ENCODE data around the gene EYS.
"Not testable (repeated sequence)": the region's sequence is repeated elsewhere in the genome, so short reads cannot be mapped to it uniquely, and the experiment has no call there.

EYS gene

DNA sequence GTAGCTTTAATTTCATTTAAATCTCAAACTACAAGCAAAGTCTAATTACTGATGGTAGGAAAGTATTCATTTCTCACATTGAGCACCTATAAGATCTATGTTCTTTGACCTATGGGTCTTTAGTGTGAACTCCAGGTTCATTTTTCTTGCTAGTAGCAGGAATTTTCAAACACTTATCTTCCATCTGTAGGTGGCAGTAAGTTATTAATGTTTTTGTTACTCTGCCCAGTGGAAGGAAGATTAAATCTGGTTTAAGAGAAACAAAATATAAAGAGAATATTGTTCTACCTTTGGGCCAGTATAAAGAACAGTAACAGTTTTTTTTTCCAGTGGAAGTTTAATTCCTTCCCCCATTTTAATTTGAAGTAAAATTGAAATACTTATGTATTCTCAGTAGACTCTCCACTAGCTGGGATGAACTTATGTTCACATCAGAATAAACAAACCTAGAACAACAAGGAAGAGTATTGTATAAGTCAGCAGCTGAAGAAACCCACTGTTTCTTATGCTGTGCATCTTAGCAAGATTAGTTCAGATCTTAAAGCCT lies 1743.2 kb downstream of the EYS start:
- no peak overlapping the region for H3K4me3 ChIP-seq (ENCODE audit: insufficient read depth in 1 of 2, low read depth in 1 of 2, low read length in 2 of 2)
- H3K27ac ChIP-seq (ENCODE audit: low read length, poor library complexity, severe bottlenecking): no peak overlapping the region
- no peak overlapping the region for H3K18ac ChIP-seq (ENCODE audit: low read depth in 1 of 2, low read length in 2 of 2)
- H3K14ac ChIP-seq (ENCODE audit: low read length in 2 of 2): no peak overlapping the region
- no peaks in the 10 kb centered on the region for H3K36me3 ChIP-seq (ENCODE audit: control insufficient read depth in 1 of 2, insufficient read depth in 2 of 2, low read depth in 1 of 2, low read length in 2 of 2)
- H4K8ac ChIP-seq (ENCODE audit: low read length): no peak overlapping the region
- no peak overlapping the region for H3K9ac ChIP-seq (ENCODE audit: low read length)
- no peak overlapping the region for H3K23ac ChIP-seq (ENCODE audit: low read length in 2 of 2)
- no peak for DNase-seq
- no peak overlapping the region for H2AK5ac ChIP-seq (ENCODE audit: low read length, severe bottlenecking)
- no peak overlapping the region for H2BK120ac ChIP-seq (ENCODE audit: low read depth, low read length)
- no peak overlapping the region for H2BK15ac ChIP-seq (ENCODE audit: low read depth, poor library complexity, severe bottlenecking)
- H3K9me3 ChIP-seq (ENCODE audit: control insufficient read depth, low read length): no peaks in the 10 kb centered on the region
- H3K27me3 ChIP-seq (ENCODE audit: control insufficient read depth in 1 of 2, insufficient read depth in 1 of 2, low read length in 2 of 2): peaks cover 0 to 4% of the 10 kb centered on the region in 2 experiments
- no peak overlapping the region for H4K91ac ChIP-seq (ENCODE audit: low read length)
- H3K4ac ChIP-seq (ENCODE audit: low read depth in 1 of 2, low read length in 2 of 2): no peak overlapping the region
- H3K79me1 ChIP-seq (replicated peaks; ENCODE audit: low read length, poor library complexity, severe bottlenecking): no peaks in the 10 kb centered on the region
- H3K4me1 ChIP-seq (ENCODE audit: control insufficient read depth, insufficient read depth, low read depth, low read length): no peaks in the 10 kb centered on the region
- no peak overlapping the region for H2BK5ac ChIP-seq (ENCODE audit: low read depth, low read length, poor library complexity, severe bottlenecking)
- H3K4me2 ChIP-seq (ENCODE audit: low read length, poor library complexity, severe bottlenecking): no peak overlapping the region
- no peak overlapping the region for H2BK12ac ChIP-seq (ENCODE audit: low read length in 2 of 2)
- no peak overlapping the region for H2AFZ ChIP-seq (ENCODE audit: low read depth, low read length)

DNA sequence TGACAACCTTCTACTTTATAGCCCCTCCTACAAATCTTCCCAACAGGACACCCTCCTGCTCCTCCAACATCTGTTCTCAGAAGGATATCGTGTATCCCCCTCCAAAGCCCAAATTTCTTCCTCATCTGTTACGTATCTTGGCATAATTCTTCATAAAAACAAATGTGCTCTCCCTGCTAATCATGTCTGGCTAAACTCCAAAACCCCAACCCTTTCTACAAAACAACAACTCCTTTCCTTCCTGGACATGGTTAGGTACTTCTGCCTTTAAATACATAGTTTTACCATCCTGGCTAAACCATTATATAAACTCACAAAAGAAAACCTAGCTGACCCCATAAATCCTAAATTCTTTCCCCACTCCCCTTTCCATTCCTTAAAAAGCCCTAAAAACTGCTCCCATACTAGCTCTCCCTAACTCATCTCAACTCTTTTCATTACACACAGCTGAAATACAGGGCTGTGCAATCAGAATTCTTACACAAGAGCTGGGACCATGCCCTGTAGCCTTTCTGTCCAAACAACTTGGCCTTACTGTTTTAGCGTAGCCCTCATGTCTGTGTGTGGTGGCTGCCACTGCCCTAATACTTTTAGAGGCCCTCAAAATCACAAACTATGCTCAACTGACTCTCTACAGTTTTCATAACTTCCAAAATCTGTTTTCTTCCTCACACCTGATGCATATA lies 1753.5 kb downstream of the EYS start:
- H3K4ac ChIP-seq (ENCODE audit: low read depth in 1 of 2, low read length in 2 of 2); H3K36me3 ChIP-seq (ENCODE audit: control insufficient read depth in 1 of 2, insufficient read depth in 2 of 2, low read depth in 1 of 2, low read length in 2 of 2); H3K27me3 ChIP-seq (ENCODE audit: control insufficient read depth in 1 of 2, insufficient read depth in 1 of 2, low read length in 2 of 2); H3K79me1 ChIP-seq (replicated peaks; ENCODE audit: low read length, poor library complexity, severe bottlenecking); H3K18ac ChIP-seq (ENCODE audit: low read depth in 1 of 2, low read length in 2 of 2); H2BK5ac ChIP-seq (ENCODE audit: low read depth, low read length, poor library complexity, severe bottlenecking); H3K27ac ChIP-seq (ENCODE audit: low read length, poor library complexity, severe bottlenecking); H2BK12ac ChIP-seq (ENCODE audit: low read length in 2 of 2); H3K14ac ChIP-seq (ENCODE audit: low read length in 2 of 2); H4K91ac ChIP-seq (ENCODE audit: low read length); H4K8ac ChIP-seq (ENCODE audit: low read length); H3K4me1 ChIP-seq (ENCODE audit: control insufficient read depth, insufficient read depth, low read depth, low read length); H3K23ac ChIP-seq (ENCODE audit: low read length in 2 of 2); DNase-seq; H3K4me3 ChIP-seq (ENCODE audit: insufficient read depth in 1 of 2, low read depth in 1 of 2, low read length in 2 of 2); H2BK120ac ChIP-seq (ENCODE audit: low read depth, low read length); H2AFZ ChIP-seq (ENCODE audit: low read depth, low read length); H2BK15ac ChIP-seq (ENCODE audit: low read depth, poor library complexity, severe bottlenecking); H2AK5ac ChIP-seq (ENCODE audit: low read length, severe bottlenecking); H3K4me2 ChIP-seq (ENCODE audit: low read length, poor library complexity, severe bottlenecking); H3K9ac ChIP-seq (ENCODE audit: low read length): not testable (repeated sequence)
- H3K9me3 ChIP-seq (ENCODE audit: control insufficient read depth, low read length): peaks cover 14% of the 10 kb centered on the region
- WGBS: 85% methylated on average over 3 of the region's 3 CpGs

DNA sequence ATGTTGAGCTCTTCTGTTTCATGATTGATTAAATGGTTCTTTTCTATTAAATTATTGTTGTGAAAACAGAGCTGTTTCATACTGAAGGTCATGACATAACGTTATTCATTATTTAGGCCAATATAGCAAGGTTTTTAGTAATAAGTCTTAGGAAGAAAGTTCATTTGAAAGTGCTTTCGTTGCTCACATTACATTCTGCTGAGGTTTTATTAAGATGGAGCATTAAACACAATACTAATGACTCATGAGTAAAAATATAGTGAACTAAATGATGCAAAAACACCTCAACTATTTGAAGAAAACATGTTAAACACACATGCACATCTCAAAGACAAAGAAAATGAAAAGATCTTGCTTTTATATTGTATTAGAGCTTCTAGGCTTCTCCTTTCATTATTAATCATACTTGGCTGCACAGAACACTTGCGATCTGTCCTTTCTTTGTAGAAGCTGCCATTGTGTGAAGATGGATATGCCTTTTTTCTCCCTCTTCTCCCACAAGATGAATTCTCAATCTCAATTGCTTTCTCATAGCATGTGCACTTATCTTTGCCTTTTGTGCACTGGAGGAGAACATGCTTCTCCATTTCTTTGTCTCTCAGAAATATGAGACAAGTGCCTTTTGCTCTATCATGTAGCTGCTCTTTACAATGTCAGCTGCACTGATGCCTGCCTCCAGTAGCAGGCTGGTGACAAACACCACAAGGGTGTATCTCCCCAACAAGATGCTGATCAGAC lies 1759.1 kb downstream of the EYS start:
- Histone ChIP-seq H3K14ac (ENCODE audit: low read length in 2 of 2) (no peak overlapping the region), H3K4ac (ENCODE audit: low read depth in 1 of 2, low read length in 2 of 2) (no peak overlapping the region), H4K8ac (ENCODE audit: low read length) (no peak overlapping the region), H2BK12ac (ENCODE audit: low read length in 2 of 2) (no peak overlapping the region), H2AFZ (ENCODE audit: low read depth, low read length) (no peak overlapping the region), H3K4me1 (ENCODE audit: control insufficient read depth, insufficient read depth, low read depth, low read length) (no peaks in the 10 kb centered on the region), H3K27ac (ENCODE audit: low read length, poor library complexity, severe bottlenecking) (no peak overlapping the region), H3K9me3 (ENCODE audit: control insufficient read depth, low read length) (no peaks in the 10 kb centered on the region), H2BK15ac (ENCODE audit: low read depth, poor library complexity, severe bottlenecking) (no peak overlapping the region), H3K36me3 (ENCODE audit: control insufficient read depth in 1 of 2, insufficient read depth in 2 of 2, low read depth in 1 of 2, low read length in 2 of 2) (no peaks in the 10 kb centered on the region), H4K91ac (ENCODE audit: low read length) (no peak overlapping the region), H3K79me1 (replicated peaks; ENCODE audit: low read length, poor library complexity, severe bottlenecking) (no peaks in the 10 kb centered on the region), H3K9ac (ENCODE audit: low read length) (no peak overlapping the region), H2BK120ac (ENCODE audit: low read depth, low read length) (no peak overlapping the region), H3K27me3 (ENCODE audit: control insufficient read depth in 1 of 2, insufficient read depth in 1 of 2, low read length in 2 of 2) (no peaks in the 10 kb centered on the region), H2BK5ac (ENCODE audit: low read depth, low read length, poor library complexity, severe bottlenecking) (no peak overlapping the region), H3K4me2 (ENCODE audit: low read length, poor library complexity, severe bottlenecking) (no peak overlapping the region), H2AK5ac (ENCODE audit: low read length, severe bottlenecking) (no peak overlapping the region), H3K23ac (ENCODE audit: low read length in 2 of 2) (no peak overlapping the region), H3K4me3 (ENCODE audit: insufficient read depth in 1 of 2, low read depth in 1 of 2, low read length in 2 of 2) (no peak overlapping the region), H3K18ac (ENCODE audit: low read depth in 1 of 2, low read length in 2 of 2) (no peak overlapping the region)
- DNase-seq: no peak
- 100% methylated on average over 2 of the region's 3 CpGs for WGBS

DNA sequence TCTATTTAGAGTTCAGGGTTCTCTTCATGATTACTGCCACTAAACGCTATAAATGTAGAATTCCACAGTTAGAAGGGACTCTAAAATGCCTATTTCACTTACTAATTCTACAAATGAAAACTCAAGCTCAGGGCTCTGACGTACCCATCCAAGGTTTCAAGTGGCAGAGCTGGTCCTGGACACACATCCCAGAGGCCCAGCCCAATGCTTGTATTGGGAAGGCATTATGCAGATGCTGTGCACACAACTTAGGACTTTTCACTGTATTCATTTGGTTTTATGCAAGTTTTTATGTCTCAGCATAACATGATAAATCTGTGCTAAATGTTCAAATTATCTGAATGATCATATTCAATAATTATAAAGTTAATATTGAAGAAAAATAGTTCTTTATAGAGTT lies 1761.0 kb downstream of the EYS start:
- WGBS: 100% methylated on average over 2 of the region's 2 CpGs

More for the DNA sequence above, 1761.0 kb downstream of the EYS start:
- Histone ChIP-seq H3K27me3 (ENCODE audit: control insufficient read depth in 1 of 2, insufficient read depth in 1 of 2, low read length in 2 of 2) (no peaks in the 10 kb centered on the region), H3K18ac (ENCODE audit: low read depth in 1 of 2, low read length in 2 of 2) (no peak overlapping the region), H2BK12ac (ENCODE audit: low read length in 2 of 2) (no peak overlapping the region), H3K4me1 (ENCODE audit: control insufficient read depth, insufficient read depth, low read depth, low read length) (no peaks in the 10 kb centered on the region), H2BK5ac (ENCODE audit: low read depth, low read length, poor library complexity, severe bottlenecking) (no peak overlapping the region), H2AFZ (ENCODE audit: low read depth, low read length) (no peak overlapping the region), H3K23ac (ENCODE audit: low read length in 2 of 2) (no peak overlapping the region), H2BK15ac (ENCODE audit: low read depth, poor library complexity, severe bottlenecking) (no peak overlapping the region), H3K9me3 (ENCODE audit: control insufficient read depth, low read length) (no peaks in the 10 kb centered on the region), H3K14ac (ENCODE audit: low read length in 2 of 2) (no peak overlapping the region), H3K79me1 (replicated peaks; ENCODE audit: low read length, poor library complexity, severe bottlenecking) (no peaks in the 10 kb centered on the region), H2AK5ac (ENCODE audit: low read length, severe bottlenecking) (no peak overlapping the region), H3K9ac (ENCODE audit: low read length) (no peak overlapping the region), H3K4ac (ENCODE audit: low read depth in 1 of 2, low read length in 2 of 2) (no peak overlapping the region), H3K27ac (ENCODE audit: low read length, poor library complexity, severe bottlenecking) (no peak overlapping the region), H2BK120ac (ENCODE audit: low read depth, low read length) (no peak overlapping the region), H4K8ac (ENCODE audit: low read length) (no peak overlapping the region), H3K36me3 (ENCODE audit: control insufficient read depth in 1 of 2, insufficient read depth in 2 of 2, low read depth in 1 of 2, low read length in 2 of 2) (no peaks in the 10 kb centered on the region), H3K4me2 (ENCODE audit: low read length, poor library complexity, severe bottlenecking) (no peak overlapping the region), H3K4me3 (ENCODE audit: insufficient read depth in 1 of 2, low read depth in 1 of 2, low read length in 2 of 2) (no peak overlapping the region), H4K91ac (ENCODE audit: low read length) (no peak overlapping the region)
- no peak for DNase-seq

Data from mesenchymal stem cell (in vitro differentiated cells and primary cell).